GM23248 (cell line): ENCODE results near the gene ALDH1A3.

Experiments
- EZH2 ChIP-seq: fragments of 200-600 bp; sonication (generic); IDR thresholded peaks from 2 replicates; pipeline ENCODE4 v1.6.1; 2018; ENCODE audit warnings: antibody characterized with exemption, mild to moderate bottlenecking; ENCODE audit not compliant: insufficient read depth, poor library complexity, severe bottlenecking
- EZH2phosphoT487 ChIP-seq: fragments of 200-600 bp; sonication (generic); IDR thresholded peaks from 2 replicates; pipeline ENCODE4 v1.6.1; 2018; ENCODE audit warnings: antibody characterized with exemption, moderate library complexity, mild to moderate bottlenecking, low read depth; ENCODE audit not compliant: insufficient read depth

DNA sequence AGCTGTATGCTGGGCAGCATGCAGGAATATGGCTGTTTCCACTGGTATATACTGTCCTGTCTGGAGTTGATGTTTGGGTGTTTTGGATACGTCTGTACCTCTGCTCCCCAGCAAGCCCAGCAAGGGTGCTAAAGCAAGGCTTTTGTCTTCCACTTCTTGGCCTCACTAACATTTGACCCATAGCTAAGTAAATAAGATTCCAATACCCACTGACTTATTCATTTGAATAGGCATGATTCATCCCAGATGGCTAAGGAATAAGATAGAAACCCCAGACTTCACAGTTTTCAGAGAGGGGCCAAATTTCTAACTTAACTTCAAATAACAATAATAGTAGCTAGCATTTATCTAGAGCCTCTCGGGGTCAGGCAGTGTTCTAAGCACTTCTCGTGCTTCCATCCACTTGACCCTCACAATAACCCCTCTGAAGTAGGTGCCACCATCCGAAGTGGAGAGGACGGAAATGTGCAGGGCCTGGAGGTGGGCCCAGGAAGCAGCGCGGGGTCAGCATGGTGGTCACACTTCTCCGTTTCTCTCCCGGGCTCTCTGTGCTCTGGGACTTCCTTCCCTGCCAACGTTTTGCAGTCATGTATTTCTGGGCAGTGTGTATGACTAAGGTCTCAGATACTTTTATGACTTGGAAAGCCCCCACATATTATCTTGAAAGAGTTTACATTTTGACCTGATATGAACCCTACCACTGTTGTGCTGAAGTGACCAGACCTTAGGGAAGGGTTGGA is 78.9 kb downstream of the ALDH1A3 start:
- TF ChIP-seq EZH2phosphoT487 = no peak
- no peak for TF ChIP-seq EZH2
